Suprapubic skin (tissue), 4 donors: Measurements from ENCODE around the gene FOSB. TPM values are rescaled to one million over a fixed set of nuclear protein-coding genes. Genes with fewer than 3 reads are reported as not detected.
A peak's percentile ranks its signal among the peaks of the same experiment; 100 is the strongest.

Source experiments
- DNase-seq, 2 donors: peaks; one replicate each; pipeline ENCODE4 v3.0.0-alpha.2; 2019; ENCODE audit warnings: low spot score in 2 of 2
- H3K27ac ChIP-seq: fragments of 200-600 bp; sonication (generic); one replicate; pipeline ENCODE4 v1.5.1; 2019
- H3K27me3 ChIP-seq: fragments of 200-600 bp; sonication (generic); one replicate; pipeline ENCODE4 v1.5.1; 2019
- H3K36me3 ChIP-seq: fragments of 200-600 bp; sonication (generic); one replicate; pipeline ENCODE4 v1.5.1; 2019
- H3K4me1 ChIP-seq: fragments of 200-600 bp; sonication (generic); one replicate; pipeline ENCODE4 v1.5.1; 2019
- H3K4me3 ChIP-seq: fragments of 200-600 bp; sonication (generic); one replicate; pipeline ENCODE4 v1.5.1; 2019; ENCODE audit warnings: mild to moderate bottlenecking
- H3K9me3 ChIP-seq: fragments of 200-600 bp; sonication (generic); one replicate; pipeline ENCODE4 v1.5.1; 2019
- EP300 ChIP-seq: sonication (generic); formaldehyde crosslinking; IDR thresholded peaks from one replicate; pipeline ENCODE4 v1.6.1; 2017; ENCODE audit warnings: antibody characterized with exemption
- POLR2A ChIP-seq, 2 donors: fragments of 450-650 bp; IDR thresholded peaks; one replicate each; pipeline ENCODE4 v1.6.1; 2017; ENCODE audit warnings: antibody characterized with exemption in 2 of 2, mild to moderate bottlenecking in 2 of 2, moderate library complexity in 2 of 2
- POLR2AphosphoS5 ChIP-seq, 3 donors: sonication (generic); formaldehyde crosslinking; IDR thresholded peaks; one replicate each; pipeline ENCODE4 v1.6.1; 2017; ENCODE audit warnings: antibody characterized with exemption in 3 of 3
- whole genome bisulfite sequencing: methylation state at CpG from one replicate; pipeline ENCODE4 v1.1.5; 2018; 5-methylcytosine and 5-hydroxymethylcytosine counted together
- total RNA-seq, 4 donors: library from RNA; depleted of rRNA; stranded (reverse); fragments of >200 nt; gene quantifications; one replicate each; pipeline ENCODE4 v1.1.0, GENCODE V29; 2016
- TF ChIP-seq, protein P1 (sequence below), 2 donors: fragments of 200-600 bp in 1 of 2; fragments of 450-650 bp in 1 of 2; sonication (generic) in 1 of 2; IDR thresholded peaks; one replicate each; pipeline ENCODE4 v1.5.1; 2016 to 2019; ENCODE audit warnings: antibody characterized with exemption in 2 of 2, mild to moderate bottlenecking in 1 of 2, moderate library complexity in 1 of 2

The FOSB gene
- total RNA-seq, 4 donors from 2014 or later: 326 to 676 (median 518) TPM

DNA sequence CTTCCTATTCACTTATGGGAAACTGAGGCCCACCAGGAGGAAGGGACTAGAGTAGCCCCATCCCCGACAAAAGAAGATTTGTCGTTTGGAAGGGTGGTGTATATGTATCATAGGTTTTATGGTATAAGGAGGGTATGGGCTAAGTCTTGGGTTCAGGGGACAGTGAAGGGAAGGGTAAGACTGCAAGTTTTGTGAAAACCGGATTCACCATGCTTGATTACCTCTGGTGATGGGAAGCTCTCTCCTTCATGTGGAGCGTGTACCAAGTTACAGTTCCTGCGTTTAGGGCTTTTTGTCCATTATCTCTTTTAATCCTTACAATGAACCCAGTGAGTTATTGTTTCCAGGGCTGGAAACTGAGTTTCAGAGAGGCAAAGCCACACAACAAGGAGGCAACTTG is 43.3 kb downstream of the FOSB start:
- no peak overlapping the region for H3K27ac ChIP-seq

GRCh38 chr19:45512881-45513483 is 45.2 kb downstream of the FOSB start:
- no peak for DNase-seq
- Histone ChIP-seq H3K27me3 (no peaks in the 10 kb centered on the region), H3K36me3 (peaks cover 10% of the 10 kb centered on the region), H3K27ac (peak overlapping the region; percentile 17), H3K4me1 (peaks cover 59% of the 10 kb centered on the region), H3K4me3 (no peak overlapping the region), H3K9me3 (no peaks in the 10 kb centered on the region)
- 76% methylated on average over 6 of the region's 6 CpGs for WGBS
- TF ChIP-seq POLR2A (IDR thresholded peaks at IDR 0.05) (no peak), POLR2AphosphoS5 (IDR thresholded peaks at IDR 0.05) (no peak), EP300 (no peak)
- TF ChIP-seq, protein P1, sequence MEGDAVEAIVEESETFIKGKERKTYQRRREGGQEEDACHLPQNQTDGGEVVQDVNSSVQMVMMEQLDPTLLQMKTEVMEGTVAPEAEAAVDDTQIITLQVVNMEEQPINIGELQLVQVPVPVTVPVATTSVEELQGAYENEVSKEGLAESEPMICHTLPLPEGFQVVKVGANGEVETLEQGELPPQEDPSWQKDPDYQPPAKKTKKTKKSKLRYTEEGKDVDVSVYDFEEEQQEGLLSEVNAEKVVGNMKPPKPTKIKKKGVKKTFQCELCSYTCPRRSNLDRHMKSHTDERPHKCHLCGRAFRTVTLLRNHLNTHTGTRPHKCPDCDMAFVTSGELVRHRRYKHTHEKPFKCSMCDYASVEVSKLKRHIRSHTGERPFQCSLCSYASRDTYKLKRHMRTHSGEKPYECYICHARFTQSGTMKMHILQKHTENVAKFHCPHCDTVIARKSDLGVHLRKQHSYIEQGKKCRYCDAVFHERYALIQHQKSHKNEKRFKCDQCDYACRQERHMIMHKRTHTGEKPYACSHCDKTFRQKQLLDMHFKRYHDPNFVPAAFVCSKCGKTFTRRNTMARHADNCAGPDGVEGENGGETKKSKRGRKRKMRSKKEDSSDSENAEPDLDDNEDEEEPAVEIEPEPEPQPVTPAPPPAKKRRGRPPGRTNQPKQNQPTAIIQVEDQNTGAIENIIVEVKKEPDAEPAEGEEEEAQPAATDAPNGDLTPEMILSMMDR (IDR thresholded peaks at IDR 0.05): no peak

More for the DNA sequence above, 43.3 kb downstream of the FOSB start:
- no peaks in the 10 kb centered on the region for H3K27me3 ChIP-seq
- no peak overlapping the region for H3K4me3 ChIP-seq
- no peaks in the 10 kb centered on the region for H3K9me3 ChIP-seq
- peaks cover 67% of the 10 kb centered on the region for H3K4me1 ChIP-seq
- no peak for DNase-seq
- TF ChIP-seq, protein P1 (IDR thresholded peaks at IDR 0.05): no peak
- TF ChIP-seq POLR2A (IDR thresholded peaks at IDR 0.05): no peak
- TF ChIP-seq POLR2AphosphoS5 (IDR thresholded peaks at IDR 0.05): no peak
- no peak for TF ChIP-seq EP300
- WGBS: 92% methylated on average over 5 of the region's 5 CpGs
- no peaks in the 10 kb centered on the region for H3K36me3 ChIP-seq

GRCh38 chr19:45514376-45515051 is 46.7 kb downstream of the FOSB start:
- H3K4me3 ChIP-seq: no peak overlapping the region

DNA sequence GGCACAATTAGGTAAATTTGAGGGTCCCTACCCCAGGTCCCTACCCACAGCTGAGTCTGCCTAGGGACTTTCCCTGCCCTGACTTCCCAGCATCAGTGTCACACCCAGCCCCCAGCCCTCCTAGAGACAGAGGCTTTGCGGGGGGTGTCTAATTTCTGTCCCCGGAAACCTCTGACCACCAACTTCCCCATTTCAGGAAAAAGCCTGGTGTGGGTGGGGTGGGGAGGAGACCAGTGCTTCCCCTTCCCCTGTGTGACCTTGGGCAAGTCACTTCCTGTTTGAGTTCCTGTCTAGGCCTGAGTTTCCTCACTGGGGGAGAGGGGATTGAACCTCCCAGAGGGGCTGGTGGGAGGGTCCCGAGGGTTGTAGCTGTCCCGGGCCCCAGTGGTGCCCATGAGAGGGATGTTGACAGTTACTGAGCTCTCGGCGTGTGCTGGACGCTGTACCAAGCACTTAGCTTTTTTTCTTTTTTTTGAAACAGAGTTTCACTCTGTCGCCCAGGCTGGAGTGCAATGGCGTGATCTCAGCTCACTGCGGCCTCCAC is 47.4 kb downstream of the FOSB start:
- Histone ChIP-seq H3K36me3 (peaks cover 25% of the 10 kb centered on the region), H3K9me3 (no peaks in the 10 kb centered on the region), H3K4me1 (peaks cover 37% of the 10 kb centered on the region), H3K27ac (peak overlapping the region; percentile 63), H3K4me3 (no peak overlapping the region), H3K27me3 (no peaks in the 10 kb centered on the region)
- DNase-seq: no peak
- TF ChIP-seq, protein P1 (IDR thresholded peaks at IDR 0.05): no peak
- TF ChIP-seq EP300: no peak
- TF ChIP-seq POLR2A (IDR thresholded peaks at IDR 0.05): no peak
- TF ChIP-seq POLR2AphosphoS5 (IDR thresholded peaks at IDR 0.05): no peak
- 69% methylated on average over 9 of the region's 10 CpGs for WGBS

More at GRCh38 chr19:45514376-45515051, 46.7 kb downstream of the FOSB start:
- H3K27me3 ChIP-seq: no peaks in the 10 kb centered on the region
- H3K27ac ChIP-seq: peak overlapping the region; percentile 63
- TF ChIP-seq EP300 (no peak), POLR2A (IDR thresholded peaks at IDR 0.05) (no peak), POLR2AphosphoS5 (IDR thresholded peaks at IDR 0.05) (no peak)
- TF ChIP-seq, protein P1 (IDR thresholded peaks at IDR 0.05): no peak
- peaks cover 22% of the 10 kb centered on the region for H3K36me3 ChIP-seq
- no peak for DNase-seq
- WGBS: 52% methylated on average over 5 of the region's 13 CpGs
- H3K9me3 ChIP-seq: no peaks in the 10 kb centered on the region
- peaks cover 44% of the 10 kb centered on the region for H3K4me1 ChIP-seq

DNA sequence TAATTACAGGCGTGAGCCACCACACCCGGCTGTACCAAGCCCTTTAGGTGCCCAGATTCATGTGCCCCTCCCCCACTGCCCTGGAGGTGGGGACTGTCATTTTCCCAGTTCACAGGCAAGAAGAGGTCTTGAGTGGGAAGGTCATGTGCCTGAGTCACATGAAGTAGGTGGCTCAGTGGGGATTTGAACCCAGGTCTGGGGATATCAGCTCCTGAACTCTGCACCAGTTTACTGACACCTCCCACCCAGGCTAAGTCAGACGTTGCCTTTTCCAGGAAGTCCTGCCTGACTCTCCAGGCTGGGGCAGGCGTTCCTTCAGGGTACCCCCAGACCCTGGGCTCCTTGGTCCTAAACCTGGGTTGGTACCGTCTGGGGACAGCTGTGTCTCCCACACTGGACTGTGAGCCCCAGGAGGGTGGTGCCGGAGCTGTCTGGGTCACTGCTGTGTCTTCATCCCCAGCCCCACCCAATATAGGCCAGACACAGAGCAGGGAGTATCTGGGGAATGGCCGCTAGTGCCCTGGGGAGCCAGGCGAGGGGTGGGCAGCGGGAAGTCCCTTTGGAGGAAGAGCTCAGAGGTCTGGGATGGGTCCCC is 48.1 kb downstream of the FOSB start:
- H3K27ac ChIP-seq: no peak overlapping the region
- peaks cover 39% of the 10 kb centered on the region for H3K4me1 ChIP-seq
- H3K27me3 ChIP-seq: no peaks in the 10 kb centered on the region
- no peak for DNase-seq
- H3K36me3 ChIP-seq: peaks cover 32% of the 10 kb centered on the region
- TF ChIP-seq, protein P1 (IDR thresholded peaks at IDR 0.05): no peak
- TF ChIP-seq EP300: no peak
- WGBS: 74% methylated on average over 6 of the region's 9 CpGs
- no peak overlapping the region for H3K4me3 ChIP-seq
- no peaks in the 10 kb centered on the region for H3K9me3 ChIP-seq
